Common myeloid progenitor, CD34-positive (primary cell): ENCODE measurements around the gene SEC24C.

Experiments used
- CTCF ChIA-PET: fragments of 350-600 bp; sonication (Branson Sonifier 250); formaldehyde crosslinking; loops from one replicate; lab custom pipeline; 2021; ENCODE audit warnings: antibody characterized with exemption; lab: Charles Lee
- POLR2A ChIA-PET: fragments of 350-600 bp; sonication (Branson Sonifier 250); formaldehyde crosslinking; loops from one replicate; lab custom pipeline; 2021; ENCODE audit warnings: antibody characterized with exemption; lab: Charles Lee
- DNase-seq, 3 donors: peaks; one replicate each; pipeline versions ENCODE4 v3.0.0 to v3.0.0-alpha.2; 2013
- H3K27ac ChIP-seq, 2 experiments: 1 replicate in 1 of 2; 2 replicates in 1 of 2; pipeline ENCODE4 v1.7.0; 2013; ENCODE audit warnings: inconsistent platforms in 2 of 2, low read length in 2 of 2, mild to moderate bottlenecking in 2 of 2, low read depth in 1 of 2, moderate library complexity in 1 of 2; ENCODE audit not compliant: severe bottlenecking in 2 of 2, insufficient read depth in 1 of 2, poor library complexity in 1 of 2
- H3K27me3 ChIP-seq, 5 experiments: replicated peaks in 2 of 5; 1 replicate in 3 of 5; 2 replicates in 2 of 5; pipeline versions ENCODE4 v1.6.1 to v1.7.0; 2013; ENCODE audit warnings: low read length in 4 of 5, mild to moderate bottlenecking in 2 of 5, moderate library complexity in 2 of 5, inconsistent platforms in 1 of 5; ENCODE audit not compliant: insufficient read depth in 5 of 5, control insufficient read depth in 4 of 5
- H3K36me3 ChIP-seq, 4 experiments: 1 replicate in 2 of 4; 2 replicates in 2 of 4; pipeline versions ENCODE4 v1.6.1 to v1.7.0; 2013; ENCODE audit warnings: low read length in 3 of 4, control low read depth in 1 of 4, mild to moderate bottlenecking in 1 of 4; ENCODE audit not compliant: control insufficient read depth in 4 of 4, insufficient read depth in 4 of 4
- H3K4me1 ChIP-seq, 4 experiments: 1 replicate in 3 of 4; 2 replicates in 1 of 4; pipeline versions ENCODE4 v1.6.1 to v1.7.1; 2013; ENCODE audit warnings: low read length in 3 of 4, mild to moderate bottlenecking in 3 of 4, control low read depth in 1 of 4, inconsistent platforms in 1 of 4, moderate library complexity in 1 of 4; ENCODE audit not compliant: control insufficient read depth in 4 of 4, insufficient read depth in 4 of 4; ENCODE audit errors: control extremely low read depth in 1 of 4
- H3K4me3 ChIP-seq, 7 experiments: 1 replicate in 4 of 7; 2 replicates in 3 of 7; pipeline versions ENCODE4 v1.5.1 to v1.7.0; 2013; ENCODE audit warnings: mild to moderate bottlenecking in 7 of 7, low read length in 6 of 7, moderate library complexity in 6 of 7, inconsistent platforms in 2 of 7, low read depth in 2 of 7, control low read depth in 1 of 7; ENCODE audit not compliant: insufficient read depth in 4 of 7, control insufficient read depth in 1 of 7; ENCODE audit errors: extremely low read depth in 1 of 7
- H3K9me3 ChIP-seq, 5 experiments: 1 replicate in 4 of 5; 2 replicates in 1 of 5; pipeline versions ENCODE4 v1.6.1 to v1.7.1; 2013; ENCODE audit warnings: low read length in 4 of 5, mild to moderate bottlenecking in 2 of 5, inconsistent platforms in 1 of 5, low read depth in 1 of 5, moderate library complexity in 1 of 5; ENCODE audit not compliant: control insufficient read depth in 4 of 5, insufficient read depth in 2 of 5; ENCODE audit errors: control extremely low read depth in 1 of 5
- WGBS: methylation state at CpG from one replicate; pipeline ENCODE4 v1.1.5; 2013; ENCODE audit not compliant: insufficient coverage; 5-methylcytosine and 5-hydroxymethylcytosine counted together

Gene SEC24C

GRCh38 chr10:73802276-73802991, 58.3 kb downstream of the SEC24C start:
- Histone ChIP-seq H3K4me3 (no peak overlapping the region), H3K4me1 (no peaks in the 10 kb centered on the region), H3K27me3 (no peaks in the 10 kb centered on the region), H3K36me3 (peaks cover 29 to 89% (median 71%) of the 10 kb centered on the region in 4 experiments), H3K27ac (no peak overlapping the region), H3K9me3 (no peaks in the 10 kb centered on the region)
- ChIA-PET POLR2A (interaction anchor here (1.8 kb wide), 1 partner anchor 16 kb away, joined by 3 read pairs; no protein-coding TSS in a partner anchor), CTCF (interaction anchor here (1.3 kb wide), 1 partner anchor 8 kb away, joined by 3 read pairs; no protein-coding TSS in a partner anchor)
- WGBS, result 94% methylated on average over 7 of the region's 11 CpGs
- DNase-seq, result no peak

- H3K4me1 ChIP-seq, result no peaks in the 10 kb centered on the region
- H3K9me3 ChIP-seq, result no peaks in the 10 kb centered on the region
- no peaks in the 10 kb centered on the region for H3K27me3 ChIP-seq
- H3K4me3 ChIP-seq, result no peak overlapping the region
- H3K27ac ChIP-seq, result peak overlapping the region in 1 of 2 experiments; percentile 23
- peaks cover 29 to 88% (median 75%) of the 10 kb centered on the region in 4 experiments for H3K36me3 ChIP-seq
- DNase-seq, result no peak
- POLR2A ChIA-PET, result no interaction called here
- CTCF ChIA-PET, result interaction anchor here (0.6 to 1.5 kb wide), 2 partner anchors 11 to 277 kb away, joined by 3 to 4 read pairs; no protein-coding TSS in a partner anchor
Measured at GRCh38 chr10:73803680-73804286, 59.6 kb downstream of the SEC24C start.

GRCh38 chr10:73806176-73806950, 62.2 kb downstream of the SEC24C start:
- ChIA-PET CTCF (interaction anchor here (1.0 to 3.0 kb wide), 6 partner anchors 8 to 40 kb away, joined by 3 to 11 read pairs (median 4); no protein-coding TSS in a partner anchor), POLR2A (interaction anchor here (1.0 kb wide), 1 partner anchor 11 kb away, joined by 4 read pairs; no protein-coding TSS in a partner anchor)
- H3K36me3 ChIP-seq, result peaks cover 27 to 69% (median 60%) of the 10 kb centered on the region in 4 experiments
- H3K4me3 ChIP-seq, result no peak overlapping the region
- no peak for DNase-seq
- H3K9me3 ChIP-seq, result no peaks in the 10 kb centered on the region
- 100% methylated on average over 11 of the region's 14 CpGs for WGBS
- H3K27ac ChIP-seq, result no peak overlapping the region
- no peaks in the 10 kb centered on the region for H3K27me3 ChIP-seq
- H3K4me1 ChIP-seq, result peaks cover 0 to 6% (median 4%) of the 10 kb centered on the region in 4 experiments

- Histone ChIP-seq H3K4me3 (no peak overlapping the region), H3K36me3 (peaks cover 23 to 58% (median 50%) of the 10 kb centered on the region in 4 experiments), H3K27me3 (no peaks in the 10 kb centered on the region), H3K4me1 (peaks cover 0 to 8% (median 6%) of the 10 kb centered on the region in 4 experiments), H3K9me3 (no peaks in the 10 kb centered on the region), H3K27ac (no peak overlapping the region)
- over 99% methylated on average over 13 of the region's 14 CpGs for WGBS
- ChIA-PET POLR2A (interaction anchor here (0.8 to 1.2 kb wide), 3 partner anchors 12 to 67 kb away, joined by 3 to 4 read pairs (median 4); partner anchors contain the start of genes CAMK2G and ZSWIM8), CTCF (interaction anchor here (1.0 to 3.0 kb wide), 2 partner anchors 13 to 21 kb away, joined by 3 to 11 read pairs; no protein-coding TSS in a partner anchor)
- DNase-seq, result no peak
Measured at GRCh38 chr10:73807471-73807870, 63.3 kb downstream of the SEC24C start.

GRCh38 chr10:73808021-73808815, 64.0 kb downstream of the SEC24C start:
- 94% methylated on average over 11 of the region's 16 CpGs for WGBS
- H3K9me3 ChIP-seq, result no peaks in the 10 kb centered on the region
- POLR2A ChIA-PET, result interaction anchor here (0.8 to 1.7 kb wide), 5 partner anchors 9 to 79 kb away, joined by 3 to 7 read pairs (median 4); partner anchors contain the start of genes CAMK2G and ZSWIM8
- no peak overlapping the region for H3K27ac ChIP-seq
- no peak for DNase-seq
- no peaks in the 10 kb centered on the region for H3K27me3 ChIP-seq
- peaks cover 0 to 8% (median 6%) of the 10 kb centered on the region in 4 experiments for H3K4me1 ChIP-seq
- CTCF ChIA-PET, result interaction anchor here (1.0 to 3.0 kb wide), 8 partner anchors 9 to 71 kb away, joined by 3 to 11 read pairs (median 5); partner anchors contain the start of gene ZSWIM8
- H3K36me3 ChIP-seq, result peaks cover 16 to 57% (median 49%) of the 10 kb centered on the region in 4 experiments
- no peak overlapping the region for H3K4me3 ChIP-seq
